Activated T-helper 1 cell treated with anti-CD3 and anti-CD28 coated beads, Interleukin-2, amount 50 U/mL, for 16 hours (primary cell): ENCODE results near the gene RAB36.
A peak's percentile ranks its signal among the peaks of the same experiment; 100 is the strongest.

Source experiments
- DNase-seq, 2 donors: peaks; one replicate each; pipeline ENCODE4 v3.0.0-alpha.2; 2020; ENCODE audit warnings: low read depth in 1 of 2, low spot score in 1 of 2

Gene RAB36

DNA sequence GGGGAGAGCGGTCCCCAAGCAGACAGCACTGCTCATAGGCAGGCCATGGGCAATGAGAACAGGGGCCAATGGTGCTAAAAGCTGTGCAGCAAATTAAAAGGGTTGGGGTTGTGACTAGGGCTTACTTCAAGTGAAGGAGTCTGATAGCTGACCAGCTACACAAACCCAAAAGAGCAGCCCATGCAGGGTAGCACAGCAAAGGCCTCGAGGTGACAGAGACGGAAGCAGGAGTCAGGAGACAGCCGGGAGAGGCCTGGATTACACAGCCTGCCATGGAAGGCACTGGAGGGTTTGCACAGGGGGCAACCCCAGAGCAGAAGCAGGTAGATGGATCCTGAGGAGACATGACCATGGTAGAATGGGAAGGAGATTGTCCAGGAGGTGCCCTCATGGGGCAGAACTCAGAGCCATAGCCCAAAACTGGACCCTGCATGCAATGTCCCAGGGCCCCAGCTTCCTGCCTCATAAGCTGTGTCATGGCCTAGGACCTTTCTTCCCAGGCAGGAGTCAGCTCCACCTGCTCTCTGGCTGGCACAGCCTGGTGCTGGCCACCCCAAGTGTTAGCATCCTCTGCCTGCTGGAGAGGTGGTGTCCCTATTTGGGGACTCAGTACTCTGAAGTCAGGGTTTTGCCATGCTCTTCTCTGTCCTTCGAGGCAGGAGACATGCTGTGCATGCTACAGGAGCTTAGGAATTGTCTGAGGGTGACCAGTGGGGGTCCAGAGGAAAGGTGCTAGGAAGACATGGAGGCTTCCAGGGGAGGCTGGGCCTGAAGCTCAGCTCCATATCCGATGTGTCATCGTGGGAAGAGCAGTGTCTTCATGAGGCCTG lies 36.8 kb upstream of the RAB36 start:
- DNase-seq: no peak

- no peak for DNase-seq
Measured at GRCh38 chr22:23109079-23109347, 36.3 kb upstream of the RAB36 start.

- no peak for DNase-seq
Measured at GRCh38 chr22:23109441-23109978, 35.8 kb upstream of the RAB36 start.

DNA sequence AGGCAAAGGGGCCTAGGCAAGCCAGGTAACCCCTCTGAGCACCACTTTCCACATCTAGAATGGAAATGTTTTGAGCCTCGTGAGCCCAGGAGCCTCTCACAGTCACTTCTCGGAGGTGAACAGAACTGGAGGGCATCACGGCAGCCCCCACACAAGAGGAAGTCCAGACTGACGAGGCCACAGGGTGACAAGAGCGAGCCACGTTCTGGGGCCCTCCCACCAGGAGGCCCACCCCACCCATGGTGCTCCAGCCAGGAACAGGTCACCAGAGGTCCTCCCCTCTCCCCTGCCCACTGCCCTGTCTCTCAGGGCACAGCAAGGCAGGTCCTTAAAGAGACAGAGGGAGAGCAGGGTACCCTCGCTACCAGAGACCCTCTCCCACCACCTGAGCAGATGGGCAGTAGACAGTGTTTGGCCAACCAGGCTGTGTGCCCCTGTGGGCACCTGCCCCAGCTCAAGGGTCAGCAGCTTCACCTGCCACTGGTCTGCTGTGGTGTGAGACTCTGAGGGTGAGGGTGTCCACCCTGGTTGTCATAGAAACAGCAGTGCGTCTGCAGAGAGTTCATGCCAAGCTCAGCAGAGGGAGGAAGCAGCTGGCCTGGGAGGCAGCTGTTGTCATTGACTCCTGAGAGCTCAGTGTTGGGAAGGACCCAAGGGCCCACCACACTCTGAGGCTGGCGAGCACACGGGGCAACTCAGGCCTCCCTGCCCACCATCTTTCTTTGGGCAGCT lies 34.9 kb upstream of the RAB36 start:
- DNase-seq: no peak

GRCh38 chr22:23110922-23111527 lies 34.3 kb upstream of the RAB36 start:
- no peak for DNase-seq

DNA sequence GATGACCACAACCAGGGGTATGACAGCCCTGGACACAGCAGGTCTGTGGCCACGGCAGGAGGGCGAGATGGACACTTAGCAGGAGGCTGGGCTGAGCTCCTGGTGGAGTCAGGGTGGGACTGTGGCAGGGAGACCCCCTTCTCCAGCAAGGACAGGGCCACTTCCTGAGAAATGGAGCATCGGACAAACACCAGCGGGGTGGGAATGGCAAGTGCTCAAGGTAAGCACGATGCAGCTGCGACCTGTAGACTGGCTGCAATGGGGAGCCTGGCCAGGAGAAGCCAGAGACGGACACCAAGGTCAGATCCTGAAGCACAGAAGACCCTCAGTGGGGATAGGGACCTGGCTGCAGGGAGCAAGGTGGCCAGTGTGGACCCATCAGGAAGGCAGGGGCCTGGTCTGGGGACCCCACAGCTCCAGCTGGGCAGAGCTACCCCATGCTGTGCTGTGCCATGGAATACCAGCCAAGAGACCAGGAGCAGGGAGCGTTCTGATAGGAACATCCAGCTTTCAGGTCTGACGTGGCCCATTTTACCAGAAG lies 32.7 kb upstream of the RAB36 start:
- no peak for DNase-seq

DNA sequence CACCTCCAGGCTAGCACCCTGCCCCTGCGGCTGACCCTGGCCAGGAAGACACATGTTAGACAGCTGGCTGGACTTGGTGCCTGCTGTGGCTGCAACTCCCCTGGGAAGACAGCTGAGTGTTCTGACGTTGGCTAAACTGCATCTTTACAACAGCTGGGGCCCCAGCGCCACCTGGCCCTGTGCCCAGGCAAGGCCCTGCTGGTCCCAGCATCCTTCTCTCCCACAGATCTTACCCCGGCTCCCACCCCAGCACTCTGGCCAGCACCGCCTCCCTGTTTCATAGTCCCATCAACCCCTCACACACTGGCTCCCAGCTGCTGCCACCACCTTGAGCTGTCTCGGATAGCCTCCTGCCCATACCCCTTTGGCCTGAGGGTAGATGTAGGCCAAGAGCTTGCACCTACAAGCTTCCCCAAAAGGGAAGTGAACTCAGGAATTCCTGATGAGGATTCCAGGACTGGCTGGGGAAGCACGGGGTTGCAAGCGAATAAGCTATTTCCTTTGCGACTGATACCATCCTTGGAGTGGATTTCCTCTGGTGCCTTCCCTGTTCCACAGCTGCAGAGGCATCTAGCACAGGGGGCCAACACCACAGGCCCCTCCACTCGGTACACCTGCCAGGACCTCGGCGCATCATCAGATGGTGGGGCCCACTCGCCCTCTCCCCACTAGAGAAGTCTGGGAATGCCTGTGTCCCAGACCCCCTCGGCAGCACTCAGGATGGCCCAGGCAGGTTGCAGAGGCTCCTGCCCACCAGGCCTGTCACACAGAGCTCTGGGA lies 32.0 kb upstream of the RAB36 start:
- no peak for DNase-seq

DNA sequence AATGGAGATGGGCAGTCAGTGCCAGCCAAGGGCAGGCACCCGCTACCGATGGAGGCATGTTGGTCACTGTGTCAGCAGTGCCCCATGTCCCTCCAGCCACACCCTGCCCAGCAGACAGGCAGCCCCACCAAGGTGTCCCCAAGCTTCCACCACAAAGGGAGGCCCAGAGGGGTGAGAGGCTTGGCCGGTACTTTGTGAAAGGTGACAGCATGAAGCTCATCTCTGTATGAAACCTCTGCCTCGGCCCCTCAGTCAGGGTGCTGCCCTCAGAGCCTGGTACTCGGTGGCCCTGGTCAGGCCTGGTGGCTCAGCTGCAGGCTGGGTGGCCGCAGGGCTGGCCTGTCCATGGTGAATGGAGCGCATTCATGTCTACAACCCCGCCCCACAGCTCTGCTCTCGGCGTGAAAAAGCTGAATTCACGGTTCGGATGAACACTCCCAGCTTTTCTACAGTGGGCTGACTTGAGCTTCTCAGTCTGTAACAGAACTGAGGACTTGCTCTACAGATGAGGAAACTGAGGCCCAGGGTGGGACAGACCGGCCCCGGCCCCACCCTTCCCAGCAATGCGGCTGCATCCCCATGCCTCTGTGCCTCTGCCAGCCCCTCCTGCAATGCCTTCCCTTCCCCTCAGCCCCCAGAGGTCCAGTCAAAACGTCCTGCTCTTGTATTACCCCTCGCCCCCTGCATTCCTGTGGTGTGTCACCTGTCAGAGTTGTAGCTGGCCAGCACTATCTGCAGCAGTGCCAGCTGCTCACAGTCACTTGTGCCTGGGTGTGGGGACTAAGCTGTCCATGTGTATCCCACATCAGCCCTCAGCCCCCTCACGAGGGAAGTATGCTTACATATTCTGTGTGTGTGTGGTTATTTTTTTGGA lies 31.2 kb upstream of the RAB36 start:
- DNase-seq: no peak

DNA sequence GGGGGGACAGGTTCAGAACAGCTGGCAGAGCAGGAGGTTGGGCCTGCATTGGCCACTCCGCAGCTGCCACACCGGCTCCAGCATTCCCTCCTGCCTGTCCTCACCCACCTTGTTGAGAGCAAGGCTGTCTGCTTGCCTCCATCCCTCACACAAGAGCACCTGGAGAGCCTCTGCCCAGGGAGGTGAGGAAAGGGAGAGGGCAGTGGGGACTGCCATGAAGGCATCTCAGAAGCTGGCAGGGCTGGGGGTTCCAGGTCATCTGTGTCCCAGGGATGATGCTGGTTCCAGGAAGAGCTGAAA lies 30.6 kb upstream of the RAB36 start:
- DNase-seq: no peak

DNA sequence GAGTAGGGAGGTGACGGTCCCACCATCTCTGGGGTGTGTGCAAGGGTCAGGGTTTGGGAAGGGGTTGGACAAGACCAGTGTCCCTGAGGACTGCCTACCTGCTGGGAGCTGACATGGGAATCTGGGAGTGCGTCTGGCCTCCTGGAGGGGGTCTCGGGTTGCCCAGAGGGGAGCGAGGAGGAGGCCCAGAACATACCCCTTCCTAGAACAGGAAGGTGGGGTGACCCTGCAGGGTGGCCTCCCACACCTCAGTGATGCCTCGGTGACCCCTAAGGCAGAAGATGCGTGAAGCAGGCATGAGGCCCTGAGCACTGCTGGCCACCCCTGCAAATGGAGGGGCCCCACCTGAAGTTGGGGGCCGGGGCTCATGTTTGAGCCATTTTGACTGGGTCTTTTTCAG lies 29.9 kb upstream of the RAB36 start:
- no peak for DNase-seq

GRCh38 chr22:23115825-23116494 lies 29.3 kb upstream of the RAB36 start:
- DNase-seq: no peak

- no peak for DNase-seq
Measured at GRCh38 chr22:23116506-23117263, 28.6 kb upstream of the RAB36 start.

DNA sequence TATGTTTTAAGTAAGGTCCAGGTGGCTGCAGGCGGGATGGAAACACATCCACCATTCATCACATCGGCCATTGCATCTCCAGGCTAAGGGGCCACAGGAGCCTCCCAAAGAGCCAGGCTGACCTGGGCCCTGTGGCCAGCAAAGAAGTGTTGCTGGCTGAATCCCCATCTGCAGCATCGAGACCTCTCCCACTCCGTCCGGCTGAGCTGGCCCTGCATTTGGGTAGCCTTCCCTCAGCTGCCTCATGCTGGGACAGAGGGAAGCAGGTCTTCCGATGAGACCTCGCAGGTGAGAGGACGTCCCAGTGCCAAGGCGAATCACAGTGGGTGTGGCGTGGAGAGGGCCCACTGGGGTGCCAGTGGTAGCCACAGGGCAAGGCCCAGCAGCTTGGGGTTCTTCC lies 28.0 kb upstream of the RAB36 start:
- DNase-seq: no peak

GRCh38 chr22:23117891-23118646 lies 27.2 kb upstream of the RAB36 start:
- DNase-seq: no peak

- no peak for DNase-seq
Measured at GRCh38 chr22:23118647-23119493, 26.4 kb upstream of the RAB36 start.

- DNase-seq: peak; percentile 21 to 35
Measured at GRCh38 chr22:23119494-23120414, 25.5 kb upstream of the RAB36 start.
